ENCODE results near the gene ARMC9.
"Not testable (repeated sequence)": the region's sequence is repeated elsewhere in the genome, so short reads cannot be mapped to it uniquely, and the experiment has no call there.

Gene ARMC9

GRCh38 chr2:231184319-231184718, 14.1 kb upstream of the ARMC9 start:
- no peak for DNase-seq

GRCh38 chr2:231185050-231185725, 13.2 kb upstream of the ARMC9 start:
- DNase-seq, result no peak

GRCh38 chr2:231185886-231186285, 12.5 kb upstream of the ARMC9 start:
- no peak for DNase-seq

GRCh38 chr2:231186325-231186724, 12.1 kb upstream of the ARMC9 start:
- DNase-seq, result no peak

GRCh38 chr2:231187736-231188505, 10.5 kb upstream of the ARMC9 start:
- DNase-seq, result no peak

GRCh38 chr2:231188506-231189170, 9.8 kb upstream of the ARMC9 start:
- no peak for DNase-seq

GRCh38 chr2:231189171-231189530, 9.3 kb upstream of the ARMC9 start:
- DNase-seq, result no peak

- DNase-seq, result no peak
Observed at GRCh38 chr2:231189571-231190495, 8.6 kb upstream of the ARMC9 start.

GRCh38 chr2:231190531-231191197, 7.8 kb upstream of the ARMC9 start:
- DNase-seq, result no peak

- DNase-seq, result no peak
Observed at GRCh38 chr2:231191896-231192872, 6.2 kb upstream of the ARMC9 start.

- no peak for DNase-seq
Observed at GRCh38 chr2:231193216-231193615, 5.2 kb upstream of the ARMC9 start.

- no peak for DNase-seq
Observed at GRCh38 chr2:231196592-231196991, 1.8 kb upstream of the ARMC9 start.

GRCh38 chr2:231197196-231197595, 1.2 kb upstream of the ARMC9 start:
- DNase-seq, result not testable (repeated sequence)

- no peak for DNase-seq
Observed at GRCh38 chr2:231197706-231198290, 633 bp upstream of the ARMC9 start.

GRCh38 chr2:231199219-231199618, 788 bp downstream of the ARMC9 start:
- no peak for DNase-seq

- no peak for DNase-seq
Observed at GRCh38 chr2:231200805-231201474, 2.5 kb downstream of the ARMC9 start.

GRCh38 chr2:231201475-231201814, 3.0 kb downstream of the ARMC9 start:
- no peak for DNase-seq

GRCh38 chr2:231203087-231203486, 4.7 kb downstream of the ARMC9 start:
- no peak for DNase-seq

GRCh38 chr2:231204146-231204545, 5.7 kb downstream of the ARMC9 start:
- DNase-seq, result no peak

GRCh38 chr2:231204581-231204980, 6.2 kb downstream of the ARMC9 start:
- DNase-seq, result no peak
